Breast epithelium (tissue), 4 donors: Measurements from ENCODE around the gene ATF5. TPM values are rescaled to one million over a fixed set of nuclear protein-coding genes. Genes with fewer than 3 reads are reported as not detected.

Source experiments
- DNase-seq, 2 donors: peaks; one replicate each; pipeline ENCODE4 v3.0.0-alpha.2; 2019; ENCODE audit warnings: low spot score in 2 of 2
- H3K27ac ChIP-seq, 2 donors: fragments of 200-600 bp; sonication (generic) in 1 of 2; one replicate each; pipeline ENCODE4 v1.5.1; 2016 to 2019; ENCODE audit warnings: mild to moderate bottlenecking in 1 of 2
- H3K27me3 ChIP-seq, 2 donors: fragments of 200-600 bp; sonication (generic) in 1 of 2; one replicate each; pipeline versions ENCODE4 v1.5.1 to v1.6.0; 2017 to 2019; ENCODE audit warnings: control low read depth in 1 of 2, mild to moderate bottlenecking in 1 of 2
- H3K36me3 ChIP-seq: fragments of 200-600 bp; one replicate; pipeline ENCODE4 v1.5.1; 2019
- H3K4me1 ChIP-seq, 2 donors: fragments of 200-600 bp; sonication (generic); one replicate each; pipeline ENCODE4 v1.5.1; 2016 to 2019; ENCODE audit warnings: control low read depth in 1 of 2
- H3K4me3 ChIP-seq, 3 donors: fragments of 200-600 bp; sonication (generic); 1 replicate in 2 of 3; 2 replicates in 1 of 3; pipeline ENCODE4 v1.5.1; 2016 to 2019; ENCODE audit warnings: mild to moderate bottlenecking in 3 of 3, moderate library complexity in 2 of 3
- H3K9me3 ChIP-seq, 2 donors: fragments of 200-600 bp; sonication (generic) in 1 of 2; one replicate each; pipeline ENCODE4 v1.5.1; 2016 to 2019; ENCODE audit warnings: control low read depth in 1 of 2
- POLR2A ChIP-seq: fragments of 450-650 bp; IDR thresholded peaks from one replicate; pipeline ENCODE4 v1.6.1; 2016; ENCODE audit warnings: antibody characterized with exemption, mild to moderate bottlenecking, moderate library complexity
- POLR2AphosphoS5 ChIP-seq, 3 donors: sonication (generic); formaldehyde crosslinking; IDR thresholded peaks; one replicate each; pipeline ENCODE4 v1.6.1; 2017; ENCODE audit warnings: antibody characterized with exemption in 3 of 3
- intact Hi-C: fragments of 100-400 bp; cut with DNase I; formaldehyde crosslinking; loops from one replicate; pipeline ENCODE4 v1.15.1; 2023; ENCODE audit warnings: low total_unique reads
- total RNA-seq, 3 donors: library from RNA; depleted of rRNA; stranded (reverse); fragments of >200 nt; gene quantifications; one replicate each; pipeline ENCODE4 v1.1.0, GENCODE V29; 2016
- TF ChIP-seq, protein P1 (sequence below), 3 donors: fragments of 450-650 bp; IDR thresholded peaks; one replicate each; pipeline ENCODE4 v1.5.1; 2016 to 2017; ENCODE audit warnings: antibody characterized with exemption in 3 of 3, mild to moderate bottlenecking in 3 of 3, moderate library complexity in 3 of 3

ATF5 gene
- total RNA-seq, 3 donors from 2014 or later = 5.9 to 20.0 (median 8.2) TPM

DNA sequence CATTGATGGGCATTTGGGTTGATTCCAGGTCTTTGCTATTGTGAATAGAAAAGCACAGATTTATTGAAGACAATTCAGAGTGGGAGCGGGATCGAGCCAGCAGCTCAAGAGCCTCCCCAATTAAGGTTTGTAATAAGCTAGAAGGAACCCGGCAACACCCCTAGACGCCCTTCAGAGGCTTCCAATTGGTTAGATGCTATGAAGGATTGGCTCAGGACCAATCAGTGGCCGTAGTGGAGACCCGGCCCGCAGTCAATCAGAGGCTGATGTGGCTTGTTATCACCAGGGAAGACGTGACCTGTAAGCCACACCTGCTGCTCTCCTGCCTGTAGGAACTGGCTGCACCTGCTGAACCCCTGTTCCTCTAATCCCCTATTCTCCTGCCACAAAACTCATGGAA is 17.4 kb downstream of the ATF5 start:
- intact Hi-C loops = loop anchor here (1.0 kb wide), 1 partner anchor 16 kb away; no protein-coding TSS in a partner anchor
- DNase-seq = peak in 1 of 2 donors; percentile 24
- no peaks in the 10 kb centered on the region for H3K27me3 ChIP-seq

GRCh38 chr19:49949742-49950589 is 21.0 kb downstream of the ATF5 start:
- Histone ChIP-seq H3K9me3 (no peaks in the 10 kb centered on the region), H3K4me3 (no peak overlapping the region), H3K27me3 (no peaks in the 10 kb centered on the region), H3K36me3 (no peaks in the 10 kb centered on the region), H3K27ac (no peak overlapping the region), H3K4me1 (peaks cover 0 to 6% of the 10 kb centered on the region in 2 donors)
- peak in 1 of 2 donors; percentile 24 for DNase-seq
- intact Hi-C loops = no loop called here
- no peak for TF ChIP-seq POLR2AphosphoS5 (IDR thresholded peaks at IDR 0.05)
- TF ChIP-seq, protein P1, sequence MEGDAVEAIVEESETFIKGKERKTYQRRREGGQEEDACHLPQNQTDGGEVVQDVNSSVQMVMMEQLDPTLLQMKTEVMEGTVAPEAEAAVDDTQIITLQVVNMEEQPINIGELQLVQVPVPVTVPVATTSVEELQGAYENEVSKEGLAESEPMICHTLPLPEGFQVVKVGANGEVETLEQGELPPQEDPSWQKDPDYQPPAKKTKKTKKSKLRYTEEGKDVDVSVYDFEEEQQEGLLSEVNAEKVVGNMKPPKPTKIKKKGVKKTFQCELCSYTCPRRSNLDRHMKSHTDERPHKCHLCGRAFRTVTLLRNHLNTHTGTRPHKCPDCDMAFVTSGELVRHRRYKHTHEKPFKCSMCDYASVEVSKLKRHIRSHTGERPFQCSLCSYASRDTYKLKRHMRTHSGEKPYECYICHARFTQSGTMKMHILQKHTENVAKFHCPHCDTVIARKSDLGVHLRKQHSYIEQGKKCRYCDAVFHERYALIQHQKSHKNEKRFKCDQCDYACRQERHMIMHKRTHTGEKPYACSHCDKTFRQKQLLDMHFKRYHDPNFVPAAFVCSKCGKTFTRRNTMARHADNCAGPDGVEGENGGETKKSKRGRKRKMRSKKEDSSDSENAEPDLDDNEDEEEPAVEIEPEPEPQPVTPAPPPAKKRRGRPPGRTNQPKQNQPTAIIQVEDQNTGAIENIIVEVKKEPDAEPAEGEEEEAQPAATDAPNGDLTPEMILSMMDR (IDR thresholded peaks at IDR 0.05) = no peak
- no peak for TF ChIP-seq POLR2A

More for the DNA sequence above, 17.4 kb downstream of the ATF5 start:
- H3K9me3 ChIP-seq = no peaks in the 10 kb centered on the region
- no peak overlapping the region for H3K4me3 ChIP-seq
- TF ChIP-seq POLR2AphosphoS5 (IDR thresholded peaks at IDR 0.05) = no peak
- TF ChIP-seq, protein P1 (IDR thresholded peaks at IDR 0.05) = no peak
- H3K36me3 ChIP-seq = no peaks in the 10 kb centered on the region
- H3K4me1 ChIP-seq = no peaks in the 10 kb centered on the region
- H3K27ac ChIP-seq = no peak overlapping the region

DNA sequence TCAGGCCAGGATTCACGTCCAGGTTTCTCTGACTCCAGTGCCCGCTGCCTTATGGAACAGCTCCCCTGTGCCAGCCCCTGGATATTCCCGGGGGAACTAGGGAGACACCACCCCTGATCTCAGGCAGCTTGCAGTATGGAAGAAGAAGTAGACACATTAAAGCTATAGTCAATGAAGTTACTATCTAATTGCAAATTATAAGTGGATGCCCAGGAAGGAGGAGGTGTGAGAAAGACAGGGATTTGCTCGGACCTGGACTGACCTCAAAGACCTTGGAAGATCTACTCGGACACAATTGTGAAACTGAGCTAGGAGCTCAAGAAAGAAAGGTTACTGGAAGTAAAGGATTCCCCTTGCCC is 21.6 kb downstream of the ATF5 start:
- peaks cover 0 to 6% of the 10 kb centered on the region in 2 donors for H3K4me1 ChIP-seq
- peak in 1 of 2 donors; percentile 37 for DNase-seq
- no peaks in the 10 kb centered on the region for H3K36me3 ChIP-seq
- intact Hi-C loops = no loop called here
- no peak overlapping the region for H3K27ac ChIP-seq
- H3K9me3 ChIP-seq = no peaks in the 10 kb centered on the region
- H3K4me3 ChIP-seq = no peak overlapping the region
- no peaks in the 10 kb centered on the region for H3K27me3 ChIP-seq
- TF ChIP-seq, protein P1 (IDR thresholded peaks at IDR 0.05) = no peak
- no peak for TF ChIP-seq POLR2A
- TF ChIP-seq POLR2AphosphoS5 (IDR thresholded peaks at IDR 0.05) = no peak

DNA sequence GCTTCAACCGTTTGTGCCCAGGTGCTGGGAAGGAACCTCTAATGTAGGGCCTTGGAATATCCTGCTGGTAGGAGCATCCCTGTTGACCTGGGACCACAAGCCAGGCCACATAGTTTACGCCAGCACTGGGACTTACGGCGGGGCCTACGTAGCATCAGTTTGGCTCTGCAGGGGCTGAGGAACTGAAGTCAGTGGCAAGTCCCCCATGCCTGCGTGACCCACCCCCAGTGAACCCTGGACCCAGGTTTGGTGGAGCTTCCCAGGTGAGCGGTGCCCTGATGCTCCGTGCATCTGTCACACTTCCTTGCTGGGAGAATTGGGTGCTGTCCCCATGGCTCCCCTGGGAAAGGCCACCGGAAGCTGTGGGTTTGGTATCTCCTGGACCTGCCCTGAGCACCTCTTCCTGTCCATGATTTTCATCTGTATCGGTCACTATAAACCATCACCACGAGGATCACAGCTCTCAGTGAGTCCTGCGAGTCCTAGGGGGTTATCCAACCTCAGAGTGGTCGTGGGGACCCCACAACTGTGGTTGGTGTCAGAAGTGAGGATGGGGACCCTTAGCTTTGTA is 22.0 kb downstream of the ATF5 start:
- H3K4me1 ChIP-seq = peaks cover 0 to 6% of the 10 kb centered on the region in 2 donors
- no peak overlapping the region for H3K4me3 ChIP-seq
- no peaks in the 10 kb centered on the region for H3K36me3 ChIP-seq
- H3K27ac ChIP-seq = no peak overlapping the region
- TF ChIP-seq POLR2AphosphoS5 (IDR thresholded peaks at IDR 0.05) (no peak), POLR2A (no peak)
- TF ChIP-seq, protein P1 (IDR thresholded peaks at IDR 0.05) = no peak
- no peaks in the 10 kb centered on the region for H3K9me3 ChIP-seq
- intact Hi-C loops = no loop called here
- H3K27me3 ChIP-seq = no peaks in the 10 kb centered on the region
- peak in 1 of 2 donors; percentile 34 for DNase-seq

DNA sequence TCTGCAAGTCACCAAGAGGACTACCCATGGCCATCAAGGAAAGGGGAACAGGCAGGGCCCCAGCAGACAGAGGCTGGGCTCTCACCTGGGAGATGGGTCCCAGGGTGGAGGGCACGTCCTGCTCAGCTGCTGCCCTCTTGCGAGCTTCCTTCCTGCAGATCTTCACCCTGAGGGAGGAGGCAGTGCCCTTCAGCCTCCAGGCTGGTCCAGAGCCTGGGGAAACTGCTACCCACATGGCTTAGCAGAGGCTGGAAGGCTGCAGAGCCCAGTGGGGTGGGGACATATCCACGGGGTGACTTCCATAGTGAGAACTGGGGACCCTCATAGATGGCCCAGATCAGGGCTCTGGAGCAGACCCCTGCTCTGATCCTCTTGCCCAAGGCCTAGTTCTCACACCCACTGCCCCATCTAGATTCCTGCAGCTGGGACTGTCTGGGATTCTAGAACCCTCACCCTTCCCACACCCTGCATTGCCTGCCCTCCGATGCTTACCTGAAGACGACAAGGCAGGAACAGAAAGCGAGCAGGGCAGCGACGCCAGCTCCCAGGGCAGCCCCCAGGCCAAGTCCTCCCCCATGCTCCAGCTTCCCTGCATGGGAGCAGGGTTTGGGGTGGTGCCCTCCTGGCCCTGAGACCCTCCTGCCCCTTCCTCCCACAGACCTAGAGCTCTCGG is 22.9 kb downstream of the ATF5 start:
- H3K4me3 ChIP-seq = no peak overlapping the region
- H3K27me3 ChIP-seq = no peaks in the 10 kb centered on the region
- TF ChIP-seq, protein P1 (IDR thresholded peaks at IDR 0.05) = no peak
- no peak for TF ChIP-seq POLR2A
- TF ChIP-seq POLR2AphosphoS5 (IDR thresholded peaks at IDR 0.05) = no peak
- no peaks in the 10 kb centered on the region for H3K36me3 ChIP-seq
- intact Hi-C loops = no loop called here
- DNase-seq = peak in 1 of 2 donors; percentile 24
- peaks cover 0 to 6% of the 10 kb centered on the region in 2 donors for H3K4me1 ChIP-seq
- no peak overlapping the region for H3K27ac ChIP-seq
- no peaks in the 10 kb centered on the region for H3K9me3 ChIP-seq
